ENCODE data around the gene ADCY2.

ADCY2 gene

GRCh38 chr5:7518947-7519560, 123.1 kb downstream of the ADCY2 start:
- DNase-seq = no peak

GRCh38 chr5:7519564-7519963, 123.6 kb downstream of the ADCY2 start:
- DNase-seq = no peak

GRCh38 chr5:7529880-7530279, 133.9 kb downstream of the ADCY2 start:
- DNase-seq = no peak

- no peak for DNase-seq
Observed at GRCh38 chr5:7533941-7534340, 138.0 kb downstream of the ADCY2 start.

GRCh38 chr5:7534505-7534904, 138.6 kb downstream of the ADCY2 start:
- no peak for DNase-seq

GRCh38 chr5:7537573-7537972, 141.6 kb downstream of the ADCY2 start:
- no peak for DNase-seq

GRCh38 chr5:7539571-7539970, 143.6 kb downstream of the ADCY2 start:
- DNase-seq = no peak

GRCh38 chr5:7540736-7541485, 145.0 kb downstream of the ADCY2 start:
- no peak for DNase-seq

- DNase-seq = no peak
Observed at GRCh38 chr5:7541898-7542297, 146.0 kb downstream of the ADCY2 start.

- no peak for DNase-seq
Observed at GRCh38 chr5:7546555-7546954, 150.6 kb downstream of the ADCY2 start.

- no peak for DNase-seq
Observed at GRCh38 chr5:7548596-7548995, 152.7 kb downstream of the ADCY2 start.

GRCh38 chr5:7565559-7565958, 169.6 kb downstream of the ADCY2 start:
- DNase-seq = no peak

- no peak for DNase-seq
Observed at GRCh38 chr5:7576023-7576715, 180.2 kb downstream of the ADCY2 start.

- no peak for DNase-seq
Observed at GRCh38 chr5:7577381-7577780, 181.4 kb downstream of the ADCY2 start.

GRCh38 chr5:7578071-7578470, 182.1 kb downstream of the ADCY2 start:
- no peak for DNase-seq

- no peak for DNase-seq
Observed at GRCh38 chr5:7584749-7585148, 188.8 kb downstream of the ADCY2 start.

- DNase-seq = no peak
Observed at GRCh38 chr5:7585807-7586206, 189.9 kb downstream of the ADCY2 start.

GRCh38 chr5:7586480-7586879, 190.5 kb downstream of the ADCY2 start:
- no peak for DNase-seq

- DNase-seq = no peak
Observed at GRCh38 chr5:7589800-7590199, 193.9 kb downstream of the ADCY2 start.

- DNase-seq = no peak
Observed at GRCh38 chr5:7592910-7593309, 197.0 kb downstream of the ADCY2 start.

- DNase-seq = no peak
Observed at GRCh38 chr5:7597059-7597642, 201.2 kb downstream of the ADCY2 start.

GRCh38 chr5:7606840-7607465, 211.0 kb downstream of the ADCY2 start:
- DNase-seq = no peak

- no peak for DNase-seq
Observed at GRCh38 chr5:7608772-7609171, 212.8 kb downstream of the ADCY2 start.

Measured in activated naive CD4-positive, alpha-beta T cell treated with Interleukin-2 at 50 U/mL for 16 hours (primary cell).